COR-L47 (cell line): ENCODE measurements around the gene LHX6.
A peak's percentile ranks its signal among the peaks of the same experiment; 100 is the strongest.

Source experiments
- DNase-seq: peaks from one replicate; lab custom pipeline; 2025; lab: John Stamatoyannopoulos, UW

Gene LHX6

DNA sequence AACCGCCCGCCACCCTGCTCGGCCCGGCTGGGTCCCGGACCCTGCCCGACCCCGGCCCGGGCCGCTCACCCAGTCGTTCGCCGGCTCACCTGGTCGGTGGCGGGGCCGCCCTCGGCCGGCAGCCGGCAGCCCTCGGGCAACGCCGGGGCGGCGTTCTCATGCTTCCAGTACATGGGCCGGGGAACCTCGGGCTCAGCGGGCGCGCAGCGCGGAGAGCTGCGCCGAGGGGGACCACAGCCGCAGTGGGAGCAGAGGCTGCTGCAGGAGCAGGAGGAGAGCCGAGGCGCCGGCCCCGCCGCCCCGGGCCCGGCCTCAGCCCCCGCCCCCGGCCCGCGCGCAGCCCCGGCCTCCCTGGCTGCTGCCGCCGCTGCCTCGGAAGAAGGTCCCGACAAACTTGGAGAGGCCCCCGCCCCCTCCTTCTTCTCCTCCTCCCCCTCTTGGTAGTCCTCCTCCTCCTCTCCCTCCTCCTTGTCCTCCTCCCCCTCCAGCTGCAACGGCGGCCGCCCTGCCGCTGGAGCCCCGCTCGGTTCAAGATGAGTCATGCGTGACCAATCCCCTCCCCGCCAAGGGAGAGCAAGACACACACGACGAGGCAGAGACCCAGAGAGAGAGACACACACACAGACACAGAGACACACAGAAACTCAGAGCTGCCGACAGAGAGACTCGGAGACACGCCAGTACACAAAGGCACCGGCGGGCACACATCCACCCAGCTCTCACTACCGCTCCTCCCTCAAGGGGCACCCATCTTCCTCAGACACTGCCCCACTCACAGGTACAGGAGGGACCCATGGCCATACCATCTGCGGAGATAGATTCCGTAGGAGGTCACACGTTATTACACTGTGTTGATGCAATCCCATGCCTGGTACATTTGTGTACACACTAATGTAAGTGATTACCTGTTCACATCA, at the start of gene LHX6:
Gene LHX6 (minus strand): TSS at position 390 of the 917 bp plus-strand sequence. CDS start 217 bp downstream, at position 173.
- no peak for DNase-seq

DNA sequence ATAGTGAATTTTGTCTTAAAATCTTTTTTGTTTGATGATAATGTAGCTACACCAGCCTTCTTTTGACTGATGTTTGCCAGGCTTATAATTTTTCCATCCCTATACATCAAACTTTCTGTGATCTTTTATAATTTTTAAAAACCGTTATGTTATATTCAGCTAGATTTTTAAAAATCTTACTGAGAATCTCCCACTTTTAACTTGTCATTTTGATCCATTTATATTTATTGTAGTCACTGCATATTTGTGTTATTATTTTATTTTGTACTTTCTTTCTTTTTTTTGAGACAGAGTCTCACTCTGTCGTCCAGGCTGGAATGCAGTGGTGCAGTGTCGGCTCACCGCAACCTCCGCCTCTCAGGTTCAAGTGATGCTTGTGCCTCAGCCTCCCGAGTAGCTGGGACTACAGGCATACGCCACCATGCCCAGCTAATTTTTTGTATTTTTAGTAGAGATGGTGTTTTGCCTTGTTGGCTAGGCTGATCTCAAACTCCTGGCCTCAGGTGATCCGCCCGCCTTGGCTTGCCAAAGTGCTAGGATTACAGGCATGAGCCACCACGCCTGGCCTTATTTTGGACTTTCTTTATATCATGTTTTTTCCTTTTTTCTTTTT, 48.6 kb upstream of the LHX6 start:
- no peak for DNase-seq

DNA sequence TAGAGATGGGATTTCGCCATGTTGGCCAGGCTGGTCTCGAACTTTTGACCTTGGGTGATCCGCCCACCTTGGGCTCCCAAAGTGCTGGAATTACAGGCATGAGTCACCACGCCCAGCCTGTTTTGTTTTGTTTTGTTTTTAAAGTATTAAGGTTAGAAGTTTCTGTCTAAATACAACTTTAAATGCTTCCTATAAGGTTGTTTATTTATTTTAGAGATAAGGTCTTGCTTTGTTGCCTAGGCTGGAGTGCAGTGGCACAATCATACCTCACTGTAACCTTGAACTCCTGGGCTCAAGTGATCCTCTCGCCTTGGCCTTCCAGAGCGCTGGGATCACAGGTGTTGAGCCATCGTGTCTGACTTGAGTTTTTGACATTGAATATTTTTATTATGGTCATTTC, 47.3 kb upstream of the LHX6 start:
- DNase-seq: no peak

DNA sequence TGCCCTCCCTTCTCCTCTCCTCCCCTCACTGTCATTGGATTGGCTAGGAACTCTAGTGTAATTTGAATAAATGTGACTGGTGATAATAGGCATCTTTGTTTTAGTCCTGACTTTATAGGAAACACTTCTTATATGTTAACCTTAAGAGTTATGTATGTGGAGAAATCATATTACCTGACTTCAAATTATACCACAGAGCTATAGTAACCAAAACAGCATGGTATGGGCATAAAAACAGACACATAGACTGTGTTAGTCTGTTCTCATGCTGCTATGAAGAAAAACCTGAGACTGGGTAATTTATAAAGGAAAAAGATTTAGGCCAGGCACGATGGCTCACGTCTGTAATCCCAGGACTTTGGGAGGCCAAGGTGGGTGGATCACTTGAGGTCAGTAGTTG, 45.3 kb upstream of the LHX6 start:
- no peak for DNase-seq

DNA sequence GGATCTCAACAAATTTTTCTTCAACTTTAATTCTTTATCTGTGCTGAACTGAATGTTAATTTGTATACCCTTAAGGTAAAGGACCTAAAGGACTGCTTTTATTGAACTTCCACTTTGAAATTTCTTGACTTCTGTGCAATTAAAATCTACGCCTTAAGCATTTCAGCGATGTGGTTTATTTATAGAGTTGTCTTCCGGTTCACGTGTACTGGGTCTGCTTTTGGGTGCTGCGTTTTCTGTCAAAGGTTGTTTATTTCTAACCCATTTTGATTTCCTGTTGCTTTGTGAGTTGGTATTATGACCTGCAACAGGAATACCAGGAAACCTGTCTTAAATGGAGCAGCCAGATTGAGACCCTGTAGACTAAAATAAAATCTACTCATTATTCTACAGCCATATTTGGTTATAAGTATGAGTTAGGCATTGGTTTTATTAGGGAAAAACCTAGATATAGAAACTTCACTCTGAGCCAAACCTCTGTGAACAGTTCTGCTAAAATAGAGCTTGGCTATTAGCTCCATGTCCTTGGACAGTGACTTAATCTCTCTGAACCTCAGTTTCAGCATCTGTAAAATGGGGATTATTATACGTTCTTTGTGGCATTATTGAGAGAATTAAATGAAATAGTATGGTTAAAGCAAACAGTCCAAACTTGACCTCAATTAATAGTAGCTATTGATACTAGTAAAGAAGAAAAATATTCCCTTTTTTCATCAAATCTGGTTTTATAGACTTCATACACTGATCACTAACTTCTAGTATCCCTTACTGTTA, 39.5 kb upstream of the LHX6 start:
- DNase-seq: no peak

DNA sequence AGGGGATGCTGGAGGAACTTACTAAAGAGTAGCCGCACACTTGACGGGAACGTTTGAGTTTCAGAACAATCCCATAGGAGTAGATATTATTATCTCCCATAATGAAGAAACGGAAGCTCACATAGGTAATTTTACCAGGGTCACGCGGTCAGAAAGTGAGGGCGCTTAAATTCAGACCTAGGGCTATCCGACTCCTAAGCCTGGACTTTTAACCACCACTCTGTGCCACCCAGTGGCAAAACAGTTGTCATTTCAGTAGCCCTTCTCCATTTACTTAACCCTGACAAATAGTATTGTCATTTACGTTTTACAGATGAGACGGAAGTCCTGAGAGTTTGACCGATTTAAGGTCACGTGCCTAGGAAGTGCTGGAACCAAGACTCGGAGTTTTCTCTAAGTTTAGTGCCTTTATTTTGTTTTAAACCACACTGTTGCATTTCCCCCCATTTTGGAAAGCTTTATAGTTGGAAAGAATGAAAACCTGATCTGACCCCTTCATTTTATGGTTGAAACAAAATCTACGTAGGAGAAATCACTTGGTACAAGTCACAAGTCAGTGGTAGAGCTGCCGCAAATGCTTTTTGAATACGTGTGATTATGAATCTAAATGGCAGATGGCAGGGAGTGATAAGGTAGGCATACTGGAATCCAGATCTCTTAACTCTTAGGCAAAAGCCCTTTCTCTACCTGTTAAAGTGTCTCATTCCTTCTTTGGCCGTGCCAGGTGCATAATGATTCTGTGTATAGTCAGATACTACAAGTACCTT, 36.6 kb upstream of the LHX6 start:
- DNase-seq: no peak

DNA sequence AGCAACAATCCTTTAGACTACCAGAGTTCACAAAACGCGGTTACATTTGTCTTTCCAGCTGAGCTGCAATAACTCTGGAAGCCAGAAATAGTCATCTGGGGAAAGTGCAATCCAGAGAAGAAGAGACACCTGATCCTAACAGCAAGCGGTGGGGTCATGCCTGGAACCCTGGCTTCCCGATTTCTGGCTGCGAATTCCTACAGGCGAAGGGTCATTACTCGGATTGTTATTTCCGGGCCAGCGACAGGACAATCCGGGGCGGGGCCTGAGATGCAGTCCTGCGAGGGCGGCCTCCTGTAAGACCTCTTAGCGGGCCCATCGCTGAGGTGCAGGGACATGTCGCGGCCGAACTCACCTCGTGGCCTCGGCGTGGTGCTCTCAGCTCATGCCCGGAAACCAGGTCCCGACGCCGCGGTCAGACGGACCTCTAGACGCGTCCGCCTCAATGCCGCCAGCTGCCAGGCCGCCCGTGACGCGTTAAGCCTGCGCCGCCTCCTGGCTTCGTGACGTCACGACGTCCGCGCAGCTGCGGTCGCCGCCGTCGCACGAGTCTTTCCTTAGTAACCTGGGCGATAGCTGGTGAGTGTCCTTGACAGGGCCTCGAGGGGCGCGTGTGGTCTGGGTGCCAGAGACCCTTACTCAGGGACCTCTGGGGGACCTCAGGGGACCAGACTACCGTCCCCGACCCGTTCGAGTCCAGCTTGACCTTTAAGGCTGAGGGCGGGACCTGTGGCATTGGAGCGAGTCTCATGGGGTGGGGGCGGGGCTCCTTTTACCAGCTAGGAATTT, 35.8 kb upstream of the LHX6 start, which contains the start of the genes MRRF and RBM18:
Gene MRRF (plus strand): TSS at position 523 of the 789 bp plus-strand sequence. CDS start 6,010 bp downstream, outside the sequence.
Gene RBM18 (minus strand): TSS at position 481 of the 789 bp plus-strand sequence. CDS start 3,348 bp downstream, outside the sequence.
- peak; percentile 87 for DNase-seq

DNA sequence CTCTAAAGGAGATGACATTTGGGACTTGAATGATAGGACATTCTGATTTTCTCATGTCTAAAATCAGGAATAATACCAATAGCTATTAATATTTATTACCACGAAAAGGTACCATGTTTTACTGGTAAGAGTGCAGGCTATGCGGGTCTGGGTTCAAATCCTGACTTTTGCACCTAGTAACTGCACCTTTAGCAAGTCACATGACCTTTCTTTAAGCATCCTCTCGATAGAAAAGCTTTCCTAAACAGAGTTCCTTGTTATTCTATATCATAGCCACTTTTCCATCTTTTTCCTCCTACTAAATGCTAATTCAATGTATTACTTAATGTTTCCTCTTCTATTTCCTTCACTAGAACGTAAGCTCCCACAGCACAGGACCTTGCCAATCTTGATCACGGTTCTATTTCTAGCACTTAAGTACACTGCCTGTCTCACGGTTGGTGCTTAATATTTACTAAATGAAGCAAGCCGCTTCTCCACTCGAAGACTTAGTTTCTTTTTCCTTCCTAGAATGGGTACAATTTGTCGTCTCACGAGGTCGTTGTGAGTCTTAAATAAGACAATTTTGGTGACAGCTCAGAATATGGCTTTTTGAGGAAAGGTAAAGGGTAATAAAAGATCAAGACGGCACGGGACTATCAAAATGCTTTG, 35.1 kb upstream of the LHX6 start:
- no peak for DNase-seq

DNA sequence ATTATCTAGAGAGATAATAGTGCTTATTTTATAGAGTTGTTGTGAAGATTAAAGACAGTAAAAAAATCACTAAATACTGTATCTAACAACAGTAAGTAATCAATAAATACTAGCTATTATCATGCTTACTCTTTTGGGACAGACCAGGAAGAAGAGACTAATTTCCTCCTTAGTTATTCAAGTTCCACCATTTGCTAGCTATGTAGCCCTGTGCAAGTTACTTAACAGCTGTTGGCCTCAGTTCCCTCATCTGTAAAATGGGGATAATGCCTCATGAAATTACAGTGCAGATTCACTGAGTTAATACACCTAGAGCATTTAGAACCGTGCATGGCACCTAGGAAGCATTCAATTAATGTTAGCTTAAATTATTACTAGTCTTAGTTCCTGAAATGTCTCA, 33.3 kb upstream of the LHX6 start:
- DNase-seq: no peak

DNA sequence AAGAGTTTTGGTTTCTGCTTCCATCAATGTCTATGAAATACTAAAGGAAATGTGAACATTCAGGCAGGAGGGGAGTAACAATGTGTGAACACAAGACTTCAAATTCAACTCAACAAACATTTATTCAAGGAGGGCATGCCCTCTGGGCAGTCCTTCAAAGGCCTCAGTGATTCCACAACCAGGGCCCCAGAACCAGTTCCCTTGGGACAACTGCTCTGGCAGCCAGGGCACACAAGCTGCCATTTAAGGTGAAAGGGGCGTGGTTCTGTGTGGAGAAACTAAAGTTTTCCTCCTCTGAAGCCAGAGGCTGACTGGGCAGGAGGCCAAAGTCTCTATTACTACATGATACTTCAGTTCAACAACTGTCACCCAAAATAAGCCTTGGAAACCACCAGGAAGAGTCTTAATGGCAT, 32.7 kb upstream of the LHX6 start:
- DNase-seq: no peak

DNA sequence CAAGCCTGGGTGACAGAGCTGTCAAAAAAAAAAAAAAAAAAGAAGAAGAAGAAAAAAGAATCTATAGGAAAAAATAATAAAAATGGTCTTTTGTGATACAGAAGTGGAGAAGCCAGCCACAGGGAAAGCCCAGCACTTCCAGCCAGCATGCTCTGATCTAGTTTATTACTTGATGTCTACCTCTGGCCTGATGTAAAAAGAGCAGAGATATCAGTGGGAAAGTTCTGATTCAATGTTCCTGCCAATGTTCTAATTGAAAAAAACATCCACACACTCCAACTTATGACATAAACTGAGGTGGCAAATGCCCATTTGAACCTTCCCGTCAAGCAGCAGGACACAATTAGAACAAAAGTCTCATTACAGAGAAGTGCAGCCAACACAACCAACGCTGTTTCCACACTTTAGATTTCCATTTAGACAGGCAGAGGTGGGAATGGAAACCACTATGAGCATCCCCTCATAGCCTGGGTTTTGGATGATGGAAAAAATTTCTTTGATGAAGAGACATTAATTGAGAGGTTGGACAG, 30.2 kb upstream of the LHX6 start:
- DNase-seq: no peak

DNA sequence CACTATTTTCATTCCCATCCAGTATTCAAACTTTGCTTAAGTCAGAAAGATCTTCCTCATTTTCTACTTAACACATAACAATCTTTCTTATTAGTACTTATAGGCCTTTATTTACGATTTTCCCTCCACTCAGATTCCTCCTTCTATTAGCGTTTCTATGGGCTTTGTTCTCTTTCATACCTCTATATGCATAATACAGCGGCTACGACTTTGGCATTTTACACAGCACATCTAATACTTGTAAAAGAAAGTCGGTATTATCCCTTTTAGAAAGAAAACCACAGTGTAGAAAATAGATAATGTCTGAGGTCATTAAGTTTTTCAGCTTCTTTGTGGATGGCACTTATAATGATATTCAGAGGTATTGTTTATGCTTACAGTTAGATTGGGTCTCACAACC, 27.4 kb upstream of the LHX6 start:
- DNase-seq: no peak

DNA sequence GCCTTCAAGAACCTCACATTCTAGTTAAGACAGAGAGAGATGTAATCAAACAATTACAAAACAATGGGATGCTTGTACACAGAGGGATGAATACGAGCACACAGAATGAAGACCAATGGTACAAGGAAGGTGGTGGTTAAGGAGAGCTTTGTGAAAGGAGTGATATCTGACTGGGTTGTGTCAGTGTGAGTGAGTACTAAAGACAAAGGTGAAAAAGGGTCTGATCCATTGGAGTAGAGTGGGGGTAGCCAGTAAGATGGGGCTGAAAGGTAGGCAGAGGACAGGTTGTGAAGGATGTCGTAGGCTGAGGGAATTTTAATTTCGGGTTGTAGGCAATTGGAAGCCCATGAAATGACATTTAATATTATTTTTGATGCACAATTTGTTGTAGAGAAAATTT, 26.0 kb upstream of the LHX6 start:
- DNase-seq: no peak

DNA sequence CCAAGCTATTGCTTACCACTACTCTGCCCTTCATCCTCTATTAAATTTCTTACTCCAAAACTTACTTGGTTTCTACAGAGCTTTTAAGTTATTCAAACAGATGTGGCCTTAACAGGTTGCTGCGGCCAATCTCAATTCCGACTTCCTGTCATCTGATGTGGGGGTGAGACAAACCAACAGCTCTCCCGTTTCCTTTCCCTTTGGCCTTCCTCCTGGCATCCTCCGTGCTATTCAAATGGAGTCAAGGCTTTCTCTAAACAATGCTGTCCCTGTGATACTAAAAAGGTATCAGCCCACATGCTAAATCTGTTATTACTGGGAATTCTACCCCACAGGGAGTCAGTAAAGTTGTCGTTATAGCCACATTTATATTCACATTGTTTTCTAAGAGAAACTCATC, 24.0 kb upstream of the LHX6 start:
- DNase-seq: no peak

DNA sequence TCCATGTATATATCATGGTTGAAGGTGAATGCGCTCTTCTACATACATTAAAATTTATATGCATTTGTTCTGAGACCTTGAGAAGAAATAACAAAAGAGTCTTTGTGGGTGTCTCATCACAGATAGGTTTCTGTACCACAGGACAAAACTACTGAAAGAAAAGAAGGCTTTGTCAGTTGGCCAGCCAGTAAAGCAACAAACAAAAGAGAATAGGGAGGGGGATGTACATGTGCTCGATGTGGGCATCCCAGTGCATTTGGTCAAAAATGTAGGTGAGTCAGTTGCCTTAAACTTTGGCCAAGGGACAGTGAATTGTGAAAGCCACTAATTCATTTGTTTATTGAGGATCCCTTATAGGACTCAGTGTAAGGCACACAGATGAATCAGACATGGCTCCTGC, 22.6 kb upstream of the LHX6 start:
- DNase-seq: no peak

DNA sequence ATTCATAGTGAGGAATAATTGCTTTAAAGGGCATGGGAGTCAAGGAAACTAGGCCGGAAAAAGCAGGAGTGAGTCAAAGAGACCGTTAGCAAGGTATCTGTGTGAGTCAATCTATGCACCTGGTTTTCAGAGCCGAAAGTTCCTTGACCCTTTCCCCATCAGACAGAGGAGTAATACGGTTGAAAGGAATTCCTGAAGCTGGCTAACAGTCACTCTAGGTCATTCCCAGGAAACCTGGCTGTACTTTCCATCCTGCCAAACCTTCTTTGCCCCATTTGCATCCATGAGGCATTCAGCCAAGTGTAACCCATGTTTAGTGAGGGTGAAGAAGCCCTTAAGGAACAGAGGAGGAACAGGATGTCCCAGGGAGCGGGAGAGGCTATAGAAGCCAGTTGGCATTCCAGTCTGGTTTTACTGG, 19.7 kb upstream of the LHX6 start:
- no peak for DNase-seq

DNA sequence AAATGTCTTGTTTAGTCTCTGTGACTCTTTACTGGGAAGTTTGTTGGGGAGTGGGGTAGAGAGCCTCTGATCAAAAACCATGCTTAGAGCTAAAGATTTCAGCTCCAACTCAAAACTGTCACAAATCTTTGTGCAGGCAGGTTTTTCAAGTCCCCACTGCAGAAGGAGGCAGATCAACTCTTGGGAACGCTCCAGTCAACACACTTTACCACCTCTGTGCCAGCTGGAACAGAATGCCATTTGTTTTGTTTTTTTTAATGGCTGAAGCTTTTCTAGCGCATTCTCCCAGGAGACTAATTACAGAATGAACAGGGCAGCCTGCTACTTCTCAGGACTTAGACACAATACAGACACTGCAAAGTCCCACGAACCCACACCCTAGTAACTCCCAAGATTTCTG, 17.9 kb upstream of the LHX6 start:
- no peak for DNase-seq

DNA sequence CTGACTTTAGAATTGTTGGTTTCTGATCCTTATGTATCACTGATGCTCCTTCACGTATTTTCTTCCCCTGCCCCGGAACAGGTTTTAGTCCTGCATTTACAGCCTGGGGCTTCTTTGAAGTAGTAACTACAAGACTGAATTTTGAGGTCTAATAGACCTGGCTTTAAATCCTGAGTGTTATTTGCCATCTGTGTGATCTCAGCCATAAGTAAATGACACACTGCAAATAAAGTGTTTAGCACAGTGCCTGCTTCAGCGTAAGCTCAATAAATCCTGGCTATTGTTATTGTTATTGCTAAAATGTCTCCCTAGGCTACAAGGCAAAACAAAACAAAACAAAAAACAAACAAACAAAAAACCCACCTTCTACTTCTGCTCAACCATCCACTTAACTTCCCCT, 15.6 kb upstream of the LHX6 start:
- DNase-seq: no peak

DNA sequence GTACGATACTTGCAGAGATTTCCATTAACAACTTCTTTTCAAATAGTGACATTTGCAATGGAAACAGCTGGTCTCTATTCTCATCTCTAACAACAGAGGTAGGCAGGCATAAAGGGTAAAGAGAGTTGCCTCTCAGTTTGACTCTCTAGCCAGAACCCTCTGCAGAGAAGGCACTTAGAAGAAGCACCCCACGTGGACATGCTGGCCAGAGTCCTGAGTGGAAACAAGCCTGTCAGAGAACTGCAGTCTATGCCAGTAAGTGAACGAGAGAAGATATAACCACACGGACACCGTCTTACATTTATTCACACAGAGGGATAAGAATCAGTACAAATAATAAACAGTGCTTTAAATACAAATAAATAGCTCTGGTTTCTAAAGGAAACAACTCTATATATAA, 11.0 kb upstream of the LHX6 start:
- no peak for DNase-seq

DNA sequence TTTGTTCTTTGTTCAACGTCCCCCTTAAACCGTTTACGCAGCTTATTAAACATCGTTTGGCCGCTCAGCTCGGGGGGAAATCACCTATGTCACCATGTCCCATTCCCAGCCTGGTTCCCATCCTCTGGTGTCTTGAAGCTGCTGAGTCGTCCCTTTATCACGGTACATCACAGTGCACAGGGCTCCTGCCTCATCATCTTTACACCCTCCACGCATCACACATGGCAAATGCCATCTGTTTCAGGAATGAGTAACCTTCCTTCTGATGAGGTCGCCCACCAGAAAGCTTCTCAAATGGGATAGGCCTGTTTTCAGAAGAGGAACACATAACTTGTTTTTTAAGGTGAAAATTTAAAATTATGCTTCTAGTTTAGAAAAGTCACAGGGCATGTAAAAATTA, 7.9 kb upstream of the LHX6 start:
- DNase-seq: no peak
